Karpas-422 (cell line): ENCODE data around the gene EMC6. TPM values are rescaled to one million over a fixed set of nuclear protein-coding genes. Genes with fewer than 3 reads are reported as not detected.

ENCODE experiments used
- DNase-seq: peaks from one replicate; pipeline ENCODE4 v3.0.0-alpha.2; 2015
- H2AFZ ChIP-seq: fragments of 200-600 bp; sonication (generic); 2 replicates; pipeline ENCODE4 v1.6.1; 2014; ENCODE audit warnings: antibody characterized with exemption, low read length, mixed read lengths
- H3K27ac ChIP-seq: fragments of 200-600 bp; sonication (generic); 2 replicates; pipeline ENCODE4 v1.5.1; 2014; ENCODE audit warnings: mild to moderate bottlenecking, low read length, moderate library complexity
- H3K27me3 ChIP-seq: fragments of 200-600 bp; sonication (generic); 2 replicates; pipeline ENCODE4 v1.6.1; 2014; ENCODE audit warnings: low read length, mixed read lengths
- H3K36me3 ChIP-seq: fragments of 200-600 bp; sonication (generic); 2 replicates; pipeline ENCODE4 v1.6.1; 2014; ENCODE audit warnings: low read length, mixed read lengths; ENCODE audit not compliant: insufficient read depth
- H3K4me1 ChIP-seq: fragments of 200-600 bp; sonication (generic); 2 replicates; pipeline ENCODE4 v1.6.1; 2014; ENCODE audit warnings: mild to moderate bottlenecking, low read length, mixed read lengths
- H3K4me2 ChIP-seq: fragments of 200-600 bp; sonication (generic); 2 replicates; pipeline ENCODE4 v1.6.1; 2014; ENCODE audit warnings: low read length, low read depth, mild to moderate bottlenecking; ENCODE audit not compliant: poor library complexity, severe bottlenecking
- H3K4me3 ChIP-seq: fragments of 200-600 bp; sonication (generic); 2 replicates; pipeline ENCODE4 v1.5.1; 2014; ENCODE audit warnings: mild to moderate bottlenecking, antibody characterized with exemption, low read length, mixed read lengths
- H3K79me2 ChIP-seq: fragments of 200-600 bp; sonication (generic); 2 replicates; pipeline ENCODE4 v1.6.1; 2014; ENCODE audit warnings: mild to moderate bottlenecking, low read length, mixed read lengths
- H3K9ac ChIP-seq: fragments of 200-600 bp; sonication (generic); 2 replicates; pipeline ENCODE4 v1.6.0; 2014; ENCODE audit warnings: low read length
- H3K9me2 ChIP-seq: fragments of 200-600 bp; sonication (generic), shearing (Covaris generic); replicated peaks from 2 replicates; pipeline ENCODE4 v1.6.0; 2014; ENCODE audit warnings: mild to moderate bottlenecking, low read length, moderate library complexity; ENCODE audit not compliant: insufficient read depth
- H3K9me3 ChIP-seq: fragments of 300-700, 200-600 bp; sonication (generic); 2 replicates; pipeline ENCODE4 v1.6.1; 2014; ENCODE audit warnings: low read length, mixed read lengths
- H4K20me1 ChIP-seq: fragments of 200-600 bp; sonication (generic); 2 replicates; pipeline ENCODE4 v1.6.1; 2014; ENCODE audit warnings: mild to moderate bottlenecking, antibody characterized with exemption, low read length, low read depth; ENCODE audit not compliant: insufficient read depth
- total RNA-seq: library from RNA; depleted of rRNA; stranded (reverse); fragments of >200 nt; shearing (Covaris generic); gene quantifications from 2 replicates; pipeline ENCODE4 v1.2.3, GENCODE V29; 2014; ENCODE audit warnings: low replicate concordance; rRNA removed

The EMC6 gene
- total RNA-seq, 1 experiment from 2014 or later = 21.0 TPM

DNA sequence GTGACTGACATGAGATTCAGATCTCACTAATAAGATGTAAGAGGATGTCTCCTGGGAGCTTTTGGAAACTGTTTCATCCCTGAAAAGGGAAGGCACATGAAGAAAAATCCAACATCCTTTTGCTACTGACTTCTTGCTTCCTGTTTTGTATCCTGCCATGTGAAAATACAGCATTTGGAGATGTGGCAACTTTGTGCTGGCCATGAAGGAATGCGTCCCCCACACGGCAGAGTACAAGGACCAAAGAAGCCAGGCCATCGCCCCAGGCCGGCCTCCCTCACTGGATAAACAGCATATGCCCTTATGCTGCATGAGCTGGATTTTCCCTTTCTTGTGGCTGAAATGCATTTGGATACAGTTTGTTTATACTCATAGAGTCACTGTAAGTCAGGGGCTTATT is 49.6 kb downstream of the EMC6 start:
- H3K9me2 ChIP-seq = no peaks in the 10 kb centered on the region

DNA sequence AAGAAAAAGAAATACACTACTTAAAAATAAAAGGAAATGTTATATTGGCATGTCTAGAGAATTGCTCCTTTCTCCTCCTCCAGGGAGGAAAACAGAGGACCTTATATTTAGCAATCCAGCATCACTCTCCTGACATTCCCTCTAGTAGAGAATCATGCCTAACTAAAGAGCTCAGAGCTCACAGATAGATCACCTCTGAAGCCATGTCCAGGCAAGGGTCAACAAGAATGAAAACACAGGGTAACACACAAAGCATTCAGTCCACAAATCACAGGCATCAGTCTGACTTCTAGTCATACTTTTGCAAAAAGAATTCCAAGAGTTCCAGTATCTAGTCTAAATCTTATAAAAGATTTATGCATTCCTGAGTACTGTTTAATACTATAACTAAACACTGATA is 50.7 kb downstream of the EMC6 start:
- no peaks in the 10 kb centered on the region for H3K27me3 ChIP-seq
- peaks cover 14% of the 10 kb centered on the region for H3K4me1 ChIP-seq
- H3K4me2 ChIP-seq = no peak overlapping the region
- H3K9ac ChIP-seq = no peak overlapping the region
- H3K36me3 ChIP-seq = peaks cover 29% of the 10 kb centered on the region; the same call in 1 of the 2 replicates
- no peak overlapping the region for H3K27ac ChIP-seq
- no peaks in the 10 kb centered on the region for H3K9me2 ChIP-seq
- H3K4me3 ChIP-seq = no peak overlapping the region
- H4K20me1 ChIP-seq = 0 out of 2 replicates have a peak, but pooled peaks cover under 1% of the 10 kb centered on the region
- no peak overlapping the region for H2AFZ ChIP-seq
- peaks cover 18% of the 10 kb centered on the region for H3K79me2 ChIP-seq
- no peak for DNase-seq
- H3K9me3 ChIP-seq = no peaks in the 10 kb centered on the region

More for the DNA sequence above, 49.6 kb downstream of the EMC6 start:
- Histone ChIP-seq H3K27ac (no peak overlapping the region), H3K27me3 (no peaks in the 10 kb centered on the region), H3K9ac (no peak overlapping the region), H3K4me3 (no peak overlapping the region), H3K4me1 (peaks cover 14% of the 10 kb centered on the region), H3K79me2 (peaks cover 9% of the 10 kb centered on the region), H4K20me1 (no peaks in the 10 kb centered on the region), H2AFZ (no peak overlapping the region), H3K9me3 (no peaks in the 10 kb centered on the region), H3K4me2 (no peak overlapping the region), H3K36me3 (peaks cover 29% of the 10 kb centered on the region; the same call in 1 of the 2 replicates)
- DNase-seq = no peak

Other genes with a start within 250 kb of the EMC6 start
- not detected in 2 replicates for gene OR1E2, start 235.0 kb upstream of the EMC6 start, total RNA-seq
- gene SPATA22, start 197.0 kb upstream of the EMC6 start, total RNA-seq = not detected in 2 replicates
- not detected in 2 replicates for gene ASPA, start 192.8 kb upstream of the EMC6 start, total RNA-seq
- gene TRPV3, start 111.0 kb upstream of the EMC6 start, total RNA-seq = 0.87 and 1.4 TPM in 2 replicates
- 3.3 and 4.3 TPM in 2 replicates for gene TRPV1, start 59.4 kb upstream of the EMC6 start, total RNA-seq
- gene SHPK, start 32.6 kb upstream of the EMC6 start, total RNA-seq = 5.4 and 11.6 TPM in 2 replicates
- gene CTNS, start 32.1 kb upstream of the EMC6 start, total RNA-seq = 21.1 and 27.3 TPM in 2 replicates
- gene TAX1BP3, start 234 bp upstream of the EMC6 start, total RNA-seq = 31.5 and 39.5 TPM in 2 replicates
- 60.4 and 86.1 TPM in 2 replicates for gene P2RX5, start 27.3 kb downstream of the EMC6 start, total RNA-seq
- gene HASPIN, start 55.1 kb downstream of the EMC6 start, total RNA-seq = 17.5 and 20.3 TPM in 2 replicates
- 20.6 and 51.3 TPM in 2 replicates for gene ITGAE, start 132.4 kb downstream of the EMC6 start, total RNA-seq
- 10.1 and 17.0 TPM in 2 replicates for gene NCBP3, start 177.4 kb downstream of the EMC6 start, total RNA-seq
- gene CAMKK1, start 224.2 kb downstream of the EMC6 start, total RNA-seq = 0.07 and 0.58 TPM in 2 replicates
- gene P2RX1, start 247.7 kb downstream of the EMC6 start, total RNA-seq = not detected in 2 replicates